Stimulated activated CD4-positive, alpha-beta T cell treated with anti-CD3 and anti-CD28 coated beads, Interleukin-4, amount 100 ng/mL, for 48 hours (primary cell): ENCODE measurements around the gene BPHL.
"Not testable (repeated sequence)": the region's sequence is repeated elsewhere in the genome, so short reads cannot be mapped to it uniquely, and the experiment has no call there.

ENCODE experiments used
- DNase-seq, 2 donors: peaks; one replicate each; pipeline ENCODE4 v3.0.0-alpha.2; 2020; ENCODE audit warnings: low read depth in 2 of 2

The BPHL gene

DNA sequence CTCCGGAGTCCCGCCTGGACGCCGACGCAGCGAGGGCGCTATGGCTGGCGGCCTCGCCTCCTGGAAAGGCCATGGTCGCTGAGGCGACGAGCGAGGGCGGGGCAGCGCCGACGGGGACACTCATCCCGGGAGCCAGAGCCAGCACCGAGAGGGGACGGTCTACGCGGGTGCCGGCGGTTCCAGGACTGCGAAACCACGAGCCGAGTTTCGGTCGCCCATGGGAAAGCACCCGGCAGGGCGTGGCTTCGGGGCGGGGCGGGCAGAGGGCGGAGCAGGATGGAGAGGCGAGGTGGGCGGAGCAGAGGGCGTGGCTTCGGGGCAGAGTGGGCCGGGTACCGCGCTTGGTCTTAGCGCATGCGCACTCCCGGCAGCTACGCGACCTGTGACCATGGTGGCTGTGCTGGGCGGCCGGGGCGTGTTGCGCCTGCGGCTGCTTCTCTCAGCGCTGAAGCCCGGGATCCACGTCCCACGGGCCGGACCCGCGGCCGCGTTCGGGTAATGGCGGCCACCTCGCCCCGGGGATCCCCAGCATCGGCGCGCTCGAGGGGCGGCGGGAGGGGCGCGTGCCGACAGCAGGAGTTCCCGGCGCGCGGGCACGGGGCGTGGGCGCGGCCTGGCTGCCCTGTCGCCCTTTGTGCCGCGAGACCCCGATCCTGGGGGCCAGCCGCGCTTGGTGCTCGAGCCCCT lies at the start of gene BPHL:
Gene BPHL (plus strand): TSS at position 359 of the 687 bp plus-strand sequence. CDS start 30 bp downstream, at position 389.
- DNase-seq = peak; percentile 99 to 100

DNA sequence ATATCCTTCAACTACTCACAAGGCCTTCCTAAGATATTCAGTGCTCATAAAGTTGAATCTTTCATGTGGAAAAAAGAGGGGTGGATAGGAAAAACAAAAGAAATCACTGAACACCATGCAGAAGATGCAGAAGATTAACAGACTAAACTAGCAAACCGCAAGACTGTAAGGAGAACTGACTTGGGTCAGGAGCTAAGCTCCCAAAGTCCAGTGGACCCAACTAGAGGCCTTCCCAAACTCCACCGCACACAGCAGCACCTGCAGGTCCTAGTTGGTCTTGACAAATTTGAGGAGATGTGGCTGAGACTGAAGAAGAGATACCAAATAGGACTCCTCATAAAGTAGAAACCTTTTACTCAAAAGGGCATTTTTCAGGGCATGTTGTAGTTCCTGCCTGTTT lies 46.9 kb upstream of the BPHL start:
- no peak for DNase-seq

DNA sequence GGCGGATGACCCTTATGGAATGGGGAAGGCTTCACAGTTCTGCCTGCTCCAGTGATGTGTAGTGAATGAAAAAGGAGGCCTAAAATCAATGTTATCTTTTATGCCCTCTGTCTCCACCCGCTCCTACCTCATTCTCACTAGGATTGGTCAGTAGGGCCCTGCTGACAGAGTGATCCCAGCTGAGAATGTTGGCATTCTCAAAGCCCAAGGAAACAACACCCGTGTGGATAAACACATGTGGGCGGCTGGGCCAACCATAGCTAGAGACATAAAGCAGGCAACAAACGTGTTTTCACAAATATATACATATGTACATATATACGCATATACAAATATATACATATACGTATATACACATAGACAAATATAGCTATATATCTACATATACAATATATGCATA lies 45.7 kb upstream of the BPHL start:
- DNase-seq = no peak

DNA sequence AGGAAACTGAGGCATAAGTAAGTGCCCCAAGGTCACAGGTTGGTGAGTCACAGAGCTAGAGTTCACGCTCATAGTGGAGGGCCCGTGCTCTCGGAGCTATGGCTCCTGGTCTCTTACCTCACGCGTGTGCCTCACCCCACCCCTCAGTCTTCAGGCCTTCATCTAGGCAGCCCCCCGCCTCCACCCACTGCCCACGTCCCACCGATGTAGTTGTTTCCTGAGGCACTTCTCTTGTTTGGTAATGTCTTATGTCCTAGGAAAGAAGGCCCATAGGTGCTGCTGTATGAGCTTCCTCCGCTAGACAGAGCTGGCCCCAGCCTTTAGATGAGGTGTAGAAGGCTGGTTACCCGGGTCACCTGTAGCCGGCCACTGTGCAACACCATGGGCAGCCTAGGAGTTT lies 45.1 kb upstream of the BPHL start:
- DNase-seq = no peak

DNA sequence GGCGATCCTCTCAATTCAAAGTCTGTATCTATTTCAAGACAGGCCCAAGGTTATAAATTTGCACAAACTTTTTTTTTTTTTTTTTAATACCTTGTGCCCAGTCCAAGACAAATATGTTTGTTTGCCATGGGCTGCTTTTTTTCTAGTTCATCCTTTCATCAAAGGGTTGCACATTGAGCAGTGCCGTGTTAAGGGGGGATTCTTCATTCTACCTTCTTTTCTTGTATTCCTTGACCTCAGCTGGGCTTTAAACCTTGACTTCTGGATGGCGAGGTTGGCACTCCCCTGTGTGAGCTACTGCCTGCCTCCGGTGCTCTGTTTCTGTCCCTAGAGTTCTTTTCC lies 42.8 kb upstream of the BPHL start:
- no peak for DNase-seq

DNA sequence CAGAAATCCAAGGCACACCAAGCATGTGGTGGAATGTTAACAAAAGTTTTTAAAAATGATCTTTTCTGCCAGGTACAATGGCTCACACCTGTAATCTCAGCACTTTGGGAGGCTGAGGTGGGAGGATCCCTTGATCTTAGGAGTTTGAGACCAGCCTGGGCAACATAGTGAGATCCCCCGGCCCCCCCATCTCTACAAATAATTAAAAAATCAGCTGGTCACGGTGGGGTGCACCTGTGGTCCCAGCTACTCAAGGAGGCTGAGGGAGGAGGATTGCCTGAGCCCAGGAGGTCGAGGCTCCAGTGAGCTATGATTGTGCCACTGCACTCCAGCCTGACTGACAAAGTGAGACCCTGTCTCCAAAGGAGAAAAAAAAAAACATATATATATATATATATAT lies 42.2 kb upstream of the BPHL start:
- no peak for DNase-seq

DNA sequence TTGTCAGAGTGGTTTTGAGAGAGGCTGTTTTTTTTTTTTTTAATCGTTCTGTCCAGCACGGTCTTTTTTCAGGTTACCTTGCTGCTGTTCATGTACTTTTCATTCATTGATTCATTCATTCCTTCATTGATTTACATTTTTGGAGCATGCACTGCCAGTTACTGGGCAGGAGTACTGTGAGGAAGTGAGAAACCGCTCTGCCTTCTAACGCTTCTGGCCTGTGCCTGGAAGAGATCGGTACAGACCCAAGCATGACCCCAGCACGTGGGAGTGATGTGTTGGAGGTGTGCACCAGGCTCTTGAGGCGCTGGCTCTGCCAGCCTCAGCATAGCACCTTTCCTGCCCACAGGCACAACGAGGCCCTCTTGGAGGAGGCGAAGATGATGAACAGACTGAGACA lies 41.1 kb upstream of the BPHL start:
- no peak for DNase-seq

DNA sequence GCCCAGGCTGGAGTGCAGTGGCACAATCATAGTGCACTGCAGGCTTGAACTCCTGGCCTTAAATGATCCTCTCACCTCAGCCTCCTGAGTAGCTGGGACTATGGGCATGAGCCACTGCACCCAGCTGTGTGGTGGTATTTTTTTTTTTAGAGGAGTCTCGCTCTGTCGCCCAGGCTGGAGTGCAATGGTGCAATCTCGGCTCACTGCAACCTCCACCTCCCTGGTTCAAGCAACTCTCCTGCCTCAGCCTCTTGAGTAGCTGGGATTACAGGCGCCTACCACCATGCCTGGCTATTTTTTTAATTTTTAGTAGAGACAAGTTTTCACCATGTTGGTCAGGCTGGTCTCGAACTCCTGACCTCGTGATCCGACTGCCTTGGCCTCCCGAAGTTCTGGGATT lies 39.6 kb upstream of the BPHL start:
- DNase-seq = not testable (repeated sequence)

DNA sequence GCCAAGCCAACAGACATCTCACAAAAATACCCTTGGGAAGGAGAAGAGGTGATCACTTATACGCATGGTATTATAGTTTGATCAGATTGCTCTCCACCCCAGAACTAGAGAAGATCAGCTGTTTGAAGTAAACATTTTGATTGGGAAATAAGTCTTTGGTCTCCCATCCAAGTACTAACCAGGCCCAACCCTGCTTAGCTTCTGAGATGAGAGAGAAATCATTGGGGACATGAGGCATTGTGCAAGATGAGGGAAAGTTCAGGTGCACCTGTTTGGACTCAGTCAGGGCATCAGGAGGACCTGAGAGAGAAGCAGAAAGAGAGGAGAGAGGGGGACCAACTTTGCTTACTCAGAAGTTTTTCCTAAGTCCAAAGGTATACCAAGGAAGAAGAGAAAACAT lies 38.8 kb upstream of the BPHL start:
- no peak for DNase-seq

DNA sequence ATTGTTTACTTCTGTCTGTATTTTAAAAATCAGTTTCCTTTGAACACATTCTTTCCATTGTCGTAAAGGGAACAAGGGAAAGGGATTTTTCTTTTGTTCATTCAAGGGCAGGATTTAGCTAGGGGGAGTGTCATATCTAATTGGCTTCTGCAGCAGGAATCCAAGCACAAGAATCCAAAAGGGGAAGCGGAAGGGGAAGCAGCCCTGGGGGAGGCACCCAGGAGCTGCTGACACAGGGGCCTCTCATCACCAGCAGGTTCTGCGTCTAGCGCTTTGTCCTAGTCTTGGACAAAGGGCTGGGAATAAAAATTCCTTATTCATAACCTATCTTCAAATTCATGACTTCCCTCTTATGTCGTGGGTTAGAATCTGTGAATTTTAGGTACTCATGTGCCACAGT lies 36.6 kb upstream of the BPHL start:
- DNase-seq = no peak

DNA sequence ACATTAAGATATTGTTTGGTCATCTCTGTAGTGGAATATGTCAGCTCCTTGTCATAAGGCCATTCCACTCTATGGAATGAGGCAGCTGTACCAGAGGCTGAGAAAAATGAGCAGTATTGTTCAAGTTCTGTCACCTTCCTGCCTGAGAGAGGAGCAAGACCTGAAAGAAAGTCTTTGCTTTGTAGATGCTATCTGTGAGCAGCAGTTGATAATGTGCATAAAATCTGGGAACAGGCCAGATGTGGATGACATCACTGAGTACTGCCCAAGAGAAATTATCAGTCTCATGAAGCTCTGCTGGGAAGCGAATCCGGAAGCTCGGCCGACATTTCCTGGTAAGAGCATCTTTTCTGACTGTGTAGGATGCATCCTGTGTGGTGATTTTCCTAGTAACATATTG lies 33.4 kb upstream of the BPHL start:
- DNase-seq = no peak

DNA sequence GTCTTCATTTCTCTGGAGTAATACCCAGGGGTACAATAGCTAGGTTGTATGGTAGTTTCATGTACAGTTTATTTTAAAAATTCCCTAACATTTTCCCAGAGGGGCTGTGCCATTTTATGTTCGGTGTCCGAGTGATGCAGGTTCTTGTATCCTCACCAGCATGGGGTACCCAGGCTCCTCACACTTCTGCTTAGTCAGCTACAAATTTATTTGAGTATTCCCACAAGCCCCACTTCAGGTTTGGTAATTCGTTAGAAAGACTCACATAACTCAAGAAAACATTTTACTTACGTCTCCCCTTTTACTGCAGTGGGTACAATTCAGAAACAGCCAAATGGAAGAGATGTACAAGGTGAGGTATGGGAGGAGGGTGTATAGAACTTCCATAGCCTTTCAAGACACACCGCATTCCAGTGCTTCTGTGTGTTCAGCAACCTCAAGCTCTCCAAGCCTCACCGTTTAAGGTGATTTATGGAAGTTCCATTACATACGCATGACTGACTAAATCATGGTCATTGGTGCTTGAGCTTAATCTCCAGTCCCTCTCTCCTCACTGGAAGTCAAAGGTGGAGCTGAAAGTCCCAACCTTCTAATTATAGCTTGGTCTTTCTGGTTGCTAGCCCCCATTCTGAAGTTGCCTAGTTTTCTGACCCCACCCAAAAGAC lies 32.1 kb upstream of the BPHL start:
- no peak for DNase-seq

DNA sequence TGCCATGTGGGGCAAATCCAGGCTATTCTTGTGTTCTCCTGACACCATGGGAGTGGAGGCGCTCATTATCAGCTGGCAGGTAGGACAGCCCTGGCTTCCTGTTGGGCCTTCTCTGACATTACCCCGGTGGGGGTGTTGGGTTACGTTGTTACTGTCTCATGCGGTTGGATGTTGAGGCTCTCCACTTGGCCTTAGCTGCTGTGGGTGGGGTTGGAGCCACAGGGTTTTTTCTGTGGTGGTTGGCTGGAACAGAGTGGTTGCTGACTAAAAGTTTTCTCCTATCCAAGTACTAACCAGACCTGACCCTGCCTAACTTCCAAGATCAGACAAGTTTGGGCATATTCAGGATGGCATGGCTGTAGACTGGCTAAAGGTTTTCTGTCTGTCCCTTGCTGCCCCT lies 30.1 kb upstream of the BPHL start:
- no peak for DNase-seq

DNA sequence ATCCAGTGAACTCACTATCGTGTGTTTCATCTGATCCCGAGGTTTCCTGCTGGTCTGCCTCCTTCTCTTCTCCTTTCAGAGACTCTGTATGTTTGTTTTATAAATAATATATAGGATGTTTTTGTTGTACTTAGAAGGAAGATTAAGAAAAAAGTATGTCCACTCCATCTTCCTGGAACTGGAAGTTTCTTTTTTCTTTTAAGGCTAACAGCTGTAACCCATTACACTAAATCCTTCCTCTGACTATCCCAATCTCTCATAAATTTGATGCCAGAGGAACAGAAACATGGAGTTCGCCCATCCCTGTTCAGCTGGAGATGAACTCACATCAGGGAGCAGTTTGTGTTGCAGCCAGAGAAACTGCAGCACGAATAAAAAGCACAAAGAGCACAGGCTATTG lies 29.5 kb upstream of the BPHL start:
- no peak for DNase-seq

DNA sequence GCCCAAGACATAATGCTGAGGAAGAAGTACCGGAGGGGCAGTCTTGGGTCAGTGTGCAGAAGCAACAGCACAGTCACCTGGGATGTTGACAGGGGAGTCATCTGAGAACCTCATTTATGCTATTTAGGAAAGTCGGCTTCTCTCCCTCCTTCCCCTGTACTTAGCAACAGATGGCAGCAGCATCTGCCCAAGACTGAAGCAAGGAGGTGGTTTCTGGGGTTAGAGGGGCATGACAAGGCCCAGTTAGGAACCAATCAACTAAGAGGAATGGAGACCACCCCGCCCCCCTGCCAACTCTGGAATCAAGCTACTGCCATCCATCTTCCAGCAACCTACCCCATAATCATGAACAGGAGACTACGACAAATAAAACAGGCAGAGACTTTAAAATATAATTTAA lies 28.5 kb upstream of the BPHL start:
- DNase-seq = no peak

DNA sequence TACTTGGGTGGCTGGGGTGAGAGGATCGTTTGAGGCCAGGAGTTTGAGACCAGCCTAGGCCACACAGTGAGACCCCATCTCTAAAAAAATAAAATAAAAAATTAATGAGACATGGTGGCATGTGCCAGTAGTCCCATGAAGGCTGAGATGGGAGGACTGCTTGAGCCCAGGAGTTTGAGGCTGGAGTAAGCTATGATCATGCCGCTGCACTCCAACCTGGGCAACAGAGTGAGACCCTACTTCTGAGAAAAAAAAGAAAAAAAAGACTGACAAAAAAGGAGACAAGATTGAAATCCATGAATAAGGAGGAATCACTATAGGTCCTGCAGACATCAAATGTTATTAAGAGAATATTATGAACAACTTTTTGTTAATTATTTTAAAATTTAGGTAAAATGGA lies 23.7 kb upstream of the BPHL start:
- DNase-seq = no peak

DNA sequence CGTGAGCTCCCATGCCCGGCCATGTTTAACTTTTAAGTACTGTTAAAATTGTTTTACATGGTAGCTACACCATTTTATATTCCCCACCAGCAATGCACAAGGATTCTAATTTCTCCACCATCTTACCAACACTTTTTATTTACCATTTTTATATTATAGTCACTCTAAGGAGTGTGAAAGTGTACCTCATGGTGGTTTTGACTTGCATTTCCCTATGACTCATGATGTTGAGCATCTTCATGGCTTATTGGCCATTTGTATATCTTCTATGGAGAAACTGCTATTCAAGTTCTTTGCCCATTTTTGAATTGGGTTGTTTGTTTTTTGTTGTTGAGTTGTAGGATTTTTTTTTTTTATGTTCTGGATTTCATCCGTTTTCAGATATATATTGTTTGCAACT lies 15.6 kb upstream of the BPHL start:
- DNase-seq = no peak

DNA sequence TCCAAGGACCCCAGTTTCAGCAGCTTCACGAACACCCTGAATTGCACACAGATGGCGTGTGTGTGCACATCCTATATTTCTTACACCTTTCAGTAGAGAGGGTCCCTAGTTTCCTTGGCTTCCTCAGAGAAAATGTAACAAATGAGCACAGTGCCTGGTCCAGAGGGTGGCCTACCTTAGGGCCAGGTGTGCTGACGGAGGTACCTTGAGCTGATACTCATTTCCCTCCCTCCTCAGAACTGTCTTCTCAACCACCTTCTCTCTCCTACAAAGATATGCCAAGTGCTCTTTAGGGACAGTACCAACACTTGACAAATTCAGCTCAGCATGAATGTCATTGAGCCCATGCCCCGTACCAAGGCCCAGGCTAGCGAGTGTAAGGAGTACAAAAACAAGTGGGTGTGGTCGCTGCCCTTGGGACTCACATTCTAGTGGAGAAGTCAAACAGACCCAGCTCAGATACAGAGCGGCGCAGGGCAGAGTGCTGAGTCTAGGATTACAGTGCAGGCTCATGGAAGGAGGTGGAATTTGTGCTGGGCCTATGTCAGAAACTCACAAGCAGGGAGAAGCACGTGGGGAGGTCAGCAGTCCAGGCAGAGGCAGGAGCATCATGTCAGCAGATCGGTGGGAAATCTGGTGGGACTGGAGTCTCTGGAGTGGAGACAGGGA lies 9.6 kb upstream of the BPHL start:
- DNase-seq = no peak

DNA sequence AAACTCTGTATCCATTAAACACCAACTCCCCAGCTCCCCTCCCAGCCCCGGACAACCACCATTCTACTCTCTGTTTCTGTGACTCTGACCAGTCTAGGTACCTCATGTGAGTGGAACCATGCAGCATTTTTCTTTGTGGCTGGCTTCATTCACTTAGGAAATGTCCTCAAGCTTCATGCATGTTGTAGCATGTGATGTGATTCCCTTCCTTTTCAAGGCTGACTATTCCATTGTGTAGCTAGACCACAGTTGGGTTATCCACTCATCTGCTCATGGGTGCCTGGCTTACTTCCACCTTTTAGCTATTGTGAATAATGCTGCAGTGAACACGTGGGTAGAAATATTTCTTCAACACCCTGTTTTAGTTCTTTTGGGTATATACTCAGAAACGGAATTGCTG lies 8.8 kb upstream of the BPHL start:
- no peak for DNase-seq

DNA sequence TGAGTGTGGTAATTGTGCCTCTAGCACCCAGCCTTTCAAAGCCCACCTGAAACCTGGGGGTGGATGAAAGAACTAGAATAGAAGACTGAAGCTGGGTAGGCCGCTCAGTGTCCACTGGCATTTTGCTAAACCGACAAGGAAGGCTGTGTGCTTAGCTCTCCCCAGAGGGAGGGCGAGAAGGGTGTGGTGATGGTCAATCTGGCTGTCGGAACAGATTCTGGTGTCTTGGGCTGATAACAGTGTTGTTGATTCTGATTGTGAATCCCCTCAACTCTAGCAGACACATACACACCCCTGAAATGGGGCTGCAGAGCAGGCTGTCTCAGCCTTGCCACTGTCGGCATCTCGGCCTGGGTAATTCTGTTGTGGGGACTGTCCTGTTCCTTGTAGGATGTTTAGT lies 4.1 kb upstream of the BPHL start:
- no peak for DNase-seq

DNA sequence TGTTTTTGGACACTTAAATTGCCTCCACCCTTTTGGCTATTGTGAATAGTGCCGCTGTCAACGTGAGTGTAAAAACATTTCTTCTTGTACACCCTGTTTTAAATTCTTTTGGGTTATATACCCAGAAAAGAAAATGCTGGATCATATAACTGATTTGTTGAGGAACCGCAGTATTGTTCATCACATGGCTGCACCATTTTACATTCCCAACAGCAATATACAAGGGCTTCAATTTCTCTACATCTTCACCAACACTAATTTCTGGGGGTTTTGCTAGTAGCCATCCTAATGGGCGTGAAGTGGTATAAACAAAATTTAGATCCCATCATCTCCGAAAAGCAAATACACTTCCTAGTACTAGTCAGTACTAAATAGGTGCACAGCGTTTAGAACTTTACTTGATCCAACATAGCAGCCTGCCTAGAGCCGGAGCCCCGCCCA lies 579 bp upstream of the BPHL start:
- DNase-seq = no peak

DNA sequence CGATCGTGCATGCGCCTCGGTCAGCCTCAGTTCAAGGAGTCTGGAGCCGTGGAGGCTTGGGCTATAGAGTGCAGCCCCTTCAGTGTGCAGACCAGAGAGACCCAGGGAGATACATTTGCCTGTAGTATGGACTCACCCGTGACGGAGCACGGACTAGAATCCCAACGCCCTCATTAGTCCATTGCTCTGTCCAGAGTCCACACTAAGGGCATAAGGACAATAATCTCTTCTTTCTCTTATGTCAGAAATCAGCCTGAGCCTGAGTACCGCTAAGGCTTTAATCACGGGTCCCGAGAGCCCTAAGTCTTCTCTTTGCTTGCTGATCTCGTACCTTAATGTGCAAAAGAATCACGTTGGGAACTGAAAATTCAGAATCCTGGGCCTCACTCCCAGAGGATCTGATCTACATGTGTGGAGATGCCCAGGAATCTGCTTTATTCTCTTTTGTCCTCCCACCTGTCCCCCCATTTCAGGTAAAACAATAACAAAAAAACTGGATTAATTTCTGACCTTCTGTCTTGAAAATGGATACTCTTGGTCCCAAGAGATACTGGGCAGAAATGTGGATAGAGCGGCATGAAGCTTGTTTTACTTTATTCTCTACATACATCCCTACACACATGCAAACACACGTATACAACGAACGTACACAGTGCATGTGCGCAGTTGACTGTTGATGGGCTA lies 671 bp downstream of the BPHL start:
- DNase-seq = no peak

DNA sequence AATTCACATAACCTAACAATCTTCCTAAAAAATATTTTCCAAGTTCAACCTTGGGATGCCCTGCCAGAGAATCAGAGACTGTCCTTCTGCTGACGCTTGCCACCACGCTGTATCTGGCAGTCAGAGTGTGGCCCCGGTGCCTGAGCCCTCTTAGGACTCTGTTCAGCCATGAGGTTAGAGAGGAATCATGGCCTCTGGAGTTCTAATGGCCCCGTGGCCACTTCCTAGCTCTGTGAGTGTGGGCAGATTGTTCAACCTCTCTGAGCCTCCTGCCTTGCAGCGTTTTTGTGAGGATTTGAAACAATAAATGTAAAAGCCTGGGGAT lies 2.2 kb downstream of the BPHL start:
- DNase-seq = no peak
